IMR-90 (cell line): ENCODE measurements around the gene RHOD. TPM values are rescaled to one million over a fixed set of nuclear protein-coding genes. Genes with fewer than 3 reads are reported as not detected.

Source experiments
- ATAC-seq: fragments of 200-7000 bp; cut with Tn5 transposase; 2 replicates; pipeline ENCODE4 v1.9.1; 2020; ENCODE audit warnings: low read depth, mild to moderate bottlenecking, moderate library complexity
- BruUV-seq: library from RNA; stranded (reverse); fragments of 400-500 nt; replicated peaks from 2 replicates; lab custom pipeline; 2021; lab: Mats Ljungman, UMichigan
- CTCF ChIA-PET: fragments of 300-600 bp; formaldehyde crosslinking; extraction: SDS; loops from one replicate; lab custom pipeline; 2021; ENCODE audit warnings: antibody characterized with exemption; lab: Yijun Ruan, JAX
- POLR2A ChIA-PET: fragments of 300-600 bp; sonication (Branson Sonifier 250); formaldehyde crosslinking; loops from one replicate; lab custom pipeline; 2022; ENCODE audit warnings: antibody characterized with exemption; ENCODE audit not compliant: unreplicated experiment; lab: Charles Lee
- DNase-seq: peaks from one replicate; pipeline ENCODE4 v3.0.0; 2013
- H2AFZ ChIP-seq: replicated peaks from 2 replicates; pipeline ENCODE3; 2013; ENCODE audit warnings: low read length, mild to moderate bottlenecking; ENCODE audit not compliant: poor library complexity
- H2AK5ac ChIP-seq: 2 replicates; pipeline ENCODE4 v1.6.1; 2013; ENCODE audit warnings: low read depth, low read length, inconsistent platforms
- H2AK9ac ChIP-seq: replicated peaks from 2 replicates; pipeline ENCODE3; 2013; ENCODE audit warnings: mild to moderate bottlenecking, low read depth, low read length, moderate library complexity; ENCODE audit not compliant: poor library complexity
- H2BK120ac ChIP-seq: 2 replicates; pipeline ENCODE4 v1.6.1; 2013; ENCODE audit warnings: low read depth, low read length, inconsistent platforms
- H2BK15ac ChIP-seq: 3 replicates; pipeline ENCODE4 v1.6.1; 2013; ENCODE audit warnings: low read depth, low read length, inconsistent platforms
- H2BK20ac ChIP-seq: 2 replicates; pipeline ENCODE4 v1.6.1; 2013; ENCODE audit warnings: low read depth, mild to moderate bottlenecking, inconsistent platforms, low read length, moderate library complexity
- H2BK5ac ChIP-seq: 2 replicates; pipeline ENCODE4 v1.6.1; 2013; ENCODE audit warnings: mild to moderate bottlenecking, low read depth, low read length, inconsistent platforms; ENCODE audit not compliant: poor library complexity, severe bottlenecking
- H3K14ac ChIP-seq: replicated peaks from 2 replicates; pipeline ENCODE4 v1.6.1; 2013; ENCODE audit warnings: low read depth, low read length, inconsistent platforms
- H3K18ac ChIP-seq: 2 replicates; pipeline ENCODE4 v1.6.1; 2013; ENCODE audit warnings: low read depth, low read length, control low read depth
- H3K23ac ChIP-seq: 2 replicates; pipeline ENCODE4 v1.6.1; 2013; ENCODE audit warnings: low read depth, low read length, inconsistent platforms
- H3K27ac ChIP-seq: 2 replicates; pipeline ENCODE4 v1.5.1; 2013; ENCODE audit warnings: mild to moderate bottlenecking, control low read depth, low read length; ENCODE audit not compliant: insufficient read depth
- H3K27me3 ChIP-seq: 2 replicates; pipeline ENCODE4 v1.6.1; 2013; ENCODE audit warnings: low read length; ENCODE audit not compliant: control insufficient read depth, insufficient read depth
- H3K36me3 ChIP-seq: 2 replicates; pipeline ENCODE4 v1.6.1; 2013; ENCODE audit warnings: low read length, mixed read lengths; ENCODE audit not compliant: control insufficient read depth, insufficient read depth
- H3K4ac ChIP-seq: 2 replicates; pipeline ENCODE4 v1.6.1; 2013; ENCODE audit warnings: low read depth, low read length, inconsistent platforms
- H3K4me1 ChIP-seq: 2 replicates; pipeline ENCODE4 v1.6.1; 2013; ENCODE audit warnings: low read length, mixed read lengths; ENCODE audit not compliant: control insufficient read depth, insufficient read depth
- H3K4me2 ChIP-seq: 2 replicates; pipeline ENCODE4 v1.6.1; 2013; ENCODE audit warnings: low read depth, mild to moderate bottlenecking, control low read depth, low read length, moderate library complexity
- H3K4me3 ChIP-seq: 2 replicates; pipeline ENCODE4 v1.5.1; 2013; ENCODE audit warnings: low read depth, mild to moderate bottlenecking, control low read depth, low read length, moderate library complexity; ENCODE audit not compliant: insufficient read depth
- H3K56ac ChIP-seq: 2 replicates; pipeline ENCODE4 v1.6.1; 2013; ENCODE audit warnings: low read length, inconsistent platforms; ENCODE audit not compliant: insufficient read depth; ENCODE audit errors: extremely low read depth
- H3K79me1 ChIP-seq, 2 experiments: 2 replicates each; pipeline ENCODE4 v1.6.1; 2013; ENCODE audit warnings: low read length in 2 of 2, inconsistent platforms in 1 of 2, low read depth in 1 of 2
- H3K9ac ChIP-seq: 2 replicates; pipeline ENCODE4 v1.6.1; 2013; ENCODE audit warnings: low read depth, low read length, control low read depth
- H3K9me1 ChIP-seq: 2 replicates; pipeline ENCODE4 v1.6.1; 2013; ENCODE audit warnings: low read length, inconsistent platforms; ENCODE audit not compliant: insufficient read depth
- H3K9me3 ChIP-seq: 2 replicates; pipeline ENCODE4 v1.6.1; 2013; ENCODE audit warnings: low read length; ENCODE audit not compliant: control insufficient read depth, insufficient read depth
- H4K20me1 ChIP-seq: 2 replicates; pipeline ENCODE4 v1.6.1; 2013; ENCODE audit warnings: low read length, inconsistent platforms; ENCODE audit not compliant: insufficient read depth
- H4K5ac ChIP-seq: 2 replicates; pipeline ENCODE4 v1.6.1; 2013; ENCODE audit warnings: mild to moderate bottlenecking, low read depth, low read length, control low read depth
- H4K8ac ChIP-seq, 2 experiments: 2 replicates each; pipeline ENCODE4 v1.6.1; 2013; ENCODE audit warnings: low read depth in 2 of 2, low read length in 2 of 2, control low read depth in 1 of 2, inconsistent platforms in 1 of 2
- H4K91ac ChIP-seq: 2 replicates; pipeline ENCODE4 v1.6.1; 2013; ENCODE audit warnings: low read depth, low read length, inconsistent platforms; ENCODE audit not compliant: insufficient read depth
- BHLHE40 ChIP-seq: fragments of 150-350 bp; IDR thresholded peaks from 2 replicates; pipeline ENCODE4 v1.6.1; 2016; ENCODE audit warnings: mild to moderate bottlenecking, low read depth, low read length
- MAFK ChIP-seq: IDR thresholded peaks from 2 replicates; pipeline ENCODE4 v1.6.1; 2012; ENCODE audit warnings: low read depth, low read length, improper control_type of control experiment
- MAZ ChIP-seq: IDR thresholded peaks from 2 replicates; pipeline ENCODE4 v1.6.1; 2012; ENCODE audit warnings: low read depth, mild to moderate bottlenecking, low read length, improper control_type of control experiment, moderate library complexity, borderline replicate concordance
- MXI1 ChIP-seq: IDR thresholded peaks from 2 replicates; pipeline ENCODE4 v1.6.1; 2012; ENCODE audit warnings: low read depth, mild to moderate bottlenecking, low read length, moderate library complexity, borderline replicate concordance
- NFE2L2 ChIP-seq: fragments of 150-350 bp; IDR thresholded peaks from 2 replicates; pipeline ENCODE4 v1.6.1; 2016; ENCODE audit warnings: low read depth, mild to moderate bottlenecking, low read length
- RAD21 ChIP-seq: IDR thresholded peaks from 2 replicates; pipeline ENCODE4 v1.6.1; 2012; ENCODE audit warnings: low read length, improper control_type of control experiment
- RCOR1 ChIP-seq: IDR thresholded peaks from 2 replicates; pipeline ENCODE4 v1.6.1; 2012; ENCODE audit warnings: mild to moderate bottlenecking, low read length, improper control_type of control experiment; ENCODE audit not compliant: insufficient replicate concordance
- WGBS, 2 experiments: methylation state at CpG; one replicate each; pipeline versions ENCODE4 v1.1.5 to v1.1.7; 2013; ENCODE audit warnings: missing lambda C conversion rate in 2 of 2; ENCODE audit not compliant: insufficient read length in 1 of 2; ENCODE audit errors: extremely low coverage in 2 of 2; 5-methylcytosine and 5-hydroxymethylcytosine counted together
- dilution Hi-C: fragments of 300-500 bp; cut with HindIII; formaldehyde crosslinking; loops from one replicate; pipeline ENCODE4 v1.14.3; 2018; ENCODE audit warnings: low sequenced_read_pairs; ENCODE audit not compliant: unreplicated experiment
- in situ Hi-C: fragments of 300-500 bp; cut with MboI; formaldehyde crosslinking; loops from 3 replicates; pipeline ENCODE4 v1.14.3; 2019; ENCODE audit warnings: low sequenced_read_pairs, inconsistent platforms, mixed read lengths
- intact Hi-C: fragments of 100-400 bp; cut with micrococcal nuclease; formaldehyde crosslinking; loops from 2 replicates; pipeline ENCODE4 v1.10.0; 2022
- polyA plus RNA-seq, 3 experiments: library from polyadenylated mRNA; depleted of rRNA; stranded (reverse); fragments of >200 nt; gene quantifications; 2 replicates each; pipeline ENCODE4 v1.2.3, GENCODE V29; 2012; ENCODE audit warnings: low replicate concordance in 1 of 3
- total RNA-seq: library from RNA; depleted of rRNA; stranded (reverse); fragments of >200 nt; gene quantifications from 2 replicates; pipeline ENCODE4 v1.2.3, GENCODE V29; 2012
- TF ChIP-seq, protein P1 (sequence below): conservative IDR thresholded peaks from 2 replicates; pipeline ENCODE4 v1.5.1; 2012; ENCODE audit warnings: mild to moderate bottlenecking, low read depth, low read length, improper control_type of control experiment
- TF ChIP-seq, protein P2 (sequence below): fragments of 150-350 bp; IDR thresholded peaks from 2 replicates; pipeline ENCODE4 v1.6.1; 2016; ENCODE audit warnings: low read depth, mild to moderate bottlenecking, low read length, moderate library complexity, borderline replicate concordance

RHOD gene
- total and polyA plus RNA-seq, 2 of the 4 experiments (the other 2 are of a cell fraction) = 4.7 to 10.9 TPM

DNA sequence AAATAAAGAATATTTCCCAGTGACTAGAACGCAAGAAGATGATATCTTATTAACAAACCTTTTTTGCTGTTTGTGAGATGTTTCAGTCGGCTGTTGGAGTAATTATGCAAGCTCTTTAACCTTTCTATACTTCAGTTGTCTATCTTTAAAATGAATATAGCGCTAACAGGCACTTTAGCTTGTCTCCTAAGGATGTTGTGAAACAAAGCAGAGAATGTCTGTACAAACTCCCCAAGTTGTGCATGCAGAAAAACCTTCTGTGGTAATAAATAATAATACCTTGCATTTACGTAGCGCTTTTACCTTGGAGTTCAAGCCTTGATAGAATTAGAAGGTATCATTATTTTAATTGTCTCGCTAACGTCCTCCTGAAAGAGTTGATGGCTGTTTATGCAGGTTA, 60.5 kb downstream of the RHOD start:
- no peak overlapping the region for H2AFZ ChIP-seq
- no peak for ATAC-seq
- WGBS, 2 experiments = no CpG with 5 or more reads among the region's 7 CpGs
- DNase-seq = no peak
- ChIA-PET POLR2A (no interaction called here), CTCF (no interaction called here)
- H3K9me3 ChIP-seq = no peaks in the 10 kb centered on the region
- TF ChIP-seq MAZ = no peak
- TF ChIP-seq, protein P1, sequence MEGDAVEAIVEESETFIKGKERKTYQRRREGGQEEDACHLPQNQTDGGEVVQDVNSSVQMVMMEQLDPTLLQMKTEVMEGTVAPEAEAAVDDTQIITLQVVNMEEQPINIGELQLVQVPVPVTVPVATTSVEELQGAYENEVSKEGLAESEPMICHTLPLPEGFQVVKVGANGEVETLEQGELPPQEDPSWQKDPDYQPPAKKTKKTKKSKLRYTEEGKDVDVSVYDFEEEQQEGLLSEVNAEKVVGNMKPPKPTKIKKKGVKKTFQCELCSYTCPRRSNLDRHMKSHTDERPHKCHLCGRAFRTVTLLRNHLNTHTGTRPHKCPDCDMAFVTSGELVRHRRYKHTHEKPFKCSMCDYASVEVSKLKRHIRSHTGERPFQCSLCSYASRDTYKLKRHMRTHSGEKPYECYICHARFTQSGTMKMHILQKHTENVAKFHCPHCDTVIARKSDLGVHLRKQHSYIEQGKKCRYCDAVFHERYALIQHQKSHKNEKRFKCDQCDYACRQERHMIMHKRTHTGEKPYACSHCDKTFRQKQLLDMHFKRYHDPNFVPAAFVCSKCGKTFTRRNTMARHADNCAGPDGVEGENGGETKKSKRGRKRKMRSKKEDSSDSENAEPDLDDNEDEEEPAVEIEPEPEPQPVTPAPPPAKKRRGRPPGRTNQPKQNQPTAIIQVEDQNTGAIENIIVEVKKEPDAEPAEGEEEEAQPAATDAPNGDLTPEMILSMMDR = no peak
- TF ChIP-seq BHLHE40 = no peak
- TF ChIP-seq MXI1 = no peak
- TF ChIP-seq, protein P2, sequence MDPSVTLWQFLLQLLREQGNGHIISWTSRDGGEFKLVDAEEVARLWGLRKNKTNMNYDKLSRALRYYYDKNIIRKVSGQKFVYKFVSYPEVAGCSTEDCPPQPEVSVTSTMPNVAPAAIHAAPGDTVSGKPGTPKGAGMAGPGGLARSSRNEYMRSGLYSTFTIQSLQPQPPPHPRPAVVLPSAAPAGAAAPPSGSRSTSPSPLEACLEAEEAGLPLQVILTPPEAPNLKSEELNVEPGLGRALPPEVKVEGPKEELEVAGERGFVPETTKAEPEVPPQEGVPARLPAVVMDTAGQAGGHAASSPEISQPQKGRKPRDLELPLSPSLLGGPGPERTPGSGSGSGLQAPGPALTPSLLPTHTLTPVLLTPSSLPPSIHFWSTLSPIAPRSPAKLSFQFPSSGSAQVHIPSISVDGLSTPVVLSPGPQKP = no peak
- no peak for TF ChIP-seq MAFK
- TF ChIP-seq RAD21 = no peak
- no peak for TF ChIP-seq RCOR1
- no peak for TF ChIP-seq NFE2L2
- peaks cover 6% of the 10 kb centered on the region for H3K4me1 ChIP-seq
- peak overlapping the region; percentile 25 to 28; a peak in 2 of 4 replicates for H4K8ac ChIP-seq
- no peak overlapping the region for H2AK5ac ChIP-seq
- H3K4ac ChIP-seq = peak overlapping the region; percentile 23; the same call in 1 of the 2 replicates
- H3K14ac ChIP-seq = no peak overlapping the region
- H2BK20ac ChIP-seq = no peak overlapping the region
- no peak overlapping the region for H3K9ac ChIP-seq
- dilution Hi-C loops = no loop called here
- H3K36me3 ChIP-seq = peaks cover under 1% of the 10 kb centered on the region; the same call in 1 of the 2 replicates
- no peak overlapping the region for H2BK15ac ChIP-seq
- no peak overlapping the region for H3K4me2 ChIP-seq
- no peak overlapping the region for H3K4me3 ChIP-seq
- H3K79me1 ChIP-seq = peaks cover 0 to under 1% of the 10 kb centered on the region in 2 experiments; a peak in 1 of 4 replicates
- H3K27ac ChIP-seq = no peak overlapping the region
- no peak overlapping the region for H2BK5ac ChIP-seq
- peak overlapping the region; percentile 22 for H4K5ac ChIP-seq
- H3K18ac ChIP-seq = no peak overlapping the region
- in situ Hi-C loops = no loop called here
- peak overlapping the region; percentile 41; the same call in 1 of the 2 replicates for H3K23ac ChIP-seq
- H3K27me3 ChIP-seq = no peaks in the 10 kb centered on the region
- no peak overlapping the region for H3K56ac ChIP-seq
- no peaks in the 10 kb centered on the region for H3K9me1 ChIP-seq
- peaks cover 21% of the 10 kb centered on the region for H4K20me1 ChIP-seq
- BruUV-seq = no TSS peak
- intact Hi-C loops = no loop called here
- no peak overlapping the region; the same call in 1 of the 2 replicates for H4K91ac ChIP-seq
- no peak overlapping the region for H2AK9ac ChIP-seq
- no peak overlapping the region for H2BK120ac ChIP-seq
